ENCODE measurements around the gene PARP6.
A peak's percentile ranks its signal among the peaks of the same experiment; 100 is the strongest.

Gene PARP6

GRCh38 chr15:72272213-72272996, at the start of gene PARP6:
Gene PARP6 (minus strand): TSS chr15:72272554. CDS start chr15:72267477, 5,077 bp downstream.
- peak; percentile 91 for DNase-seq

- DNase-seq: peak; percentile 86
These were observed 47.8 kb upstream of the PARP6 start, which contains the start of gene CELF6 for GRCh38 chr15:72319985-72320671. Gene CELF6 (minus strand): TSS chr15:72320157. CDS start chr15:72319874, 283 bp downstream.

- DNase-seq: no peak
These were observed 47.1 kb upstream of the PARP6 start for GRCh38 chr15:72319360-72319984.

GRCh38 chr15:72318408-72318942, 46.1 kb upstream of the PARP6 start:
- DNase-seq: no peak

GRCh38 chr15:72315706-72316370, 43.5 kb upstream of the PARP6 start:
- peak; percentile 7 for DNase-seq

- DNase-seq: no peak
These were observed 41.5 kb upstream of the PARP6 start for GRCh38 chr15:72313881-72314280.

- no peak for DNase-seq
These were observed 41.1 kb upstream of the PARP6 start for GRCh38 chr15:72313448-72313840.

GRCh38 chr15:72312605-72313447, 40.5 kb upstream of the PARP6 start:
- peak; percentile 17 for DNase-seq

- no peak for DNase-seq
These were observed 34.7 kb upstream of the PARP6 start for GRCh38 chr15:72307026-72307425.

- no peak for DNase-seq
These were observed 33.9 kb upstream of the PARP6 start for GRCh38 chr15:72306211-72306785.

GRCh38 chr15:72304596-72304995, 32.2 kb upstream of the PARP6 start:
- no peak for DNase-seq

- no peak for DNase-seq
These were observed 30.6 kb upstream of the PARP6 start for GRCh38 chr15:72302955-72303354.

- DNase-seq: no peak
These were observed 17.4 kb upstream of the PARP6 start for GRCh38 chr15:72289597-72290325.

- no peak for DNase-seq
These were observed 16.6 kb upstream of the PARP6 start for GRCh38 chr15:72288796-72289596.

GRCh38 chr15:72285927-72286516, 13.7 kb upstream of the PARP6 start:
- DNase-seq: peak; percentile 1

- no peak for DNase-seq
These were observed 13.0 kb upstream of the PARP6 start for GRCh38 chr15:72285402-72285801.

- no peak for DNase-seq
These were observed 12.4 kb upstream of the PARP6 start for GRCh38 chr15:72284781-72285180.

- no peak for DNase-seq
These were observed 9.4 kb upstream of the PARP6 start for GRCh38 chr15:72281713-72282112.

- no peak for DNase-seq
These were observed 8.4 kb upstream of the PARP6 start for GRCh38 chr15:72280751-72281150.

- no peak for DNase-seq
These were observed 6.4 kb upstream of the PARP6 start for GRCh38 chr15:72278737-72279136.

Measured in NCI-H1092 treated with DMSO at 0.1 percent for 48 hours (cell line).